NT2/D1 (cell line): ENCODE measurements around the gene BATF.

ENCODE experiments used
- DNase-seq: peaks from one replicate; pipeline ENCODE4 v3.0.0-alpha.2; 2011; ENCODE audit warnings: low read depth, low spot score
- H3K27me3 ChIP-seq: 2 replicates; pipeline ENCODE4 v1.6.0; 2011; ENCODE audit warnings: mild to moderate bottlenecking; ENCODE audit not compliant: insufficient read length, insufficient read depth
- H3K36me3 ChIP-seq: 2 replicates; pipeline ENCODE4 v1.6.1; 2011; ENCODE audit warnings: mild to moderate bottlenecking, low read length, mixed read lengths; ENCODE audit not compliant: insufficient read depth, insufficient read length
- H3K4me1 ChIP-seq: 2 replicates; pipeline ENCODE4 v1.5.1; 2011; ENCODE audit not compliant: insufficient read depth, insufficient read length
- H3K4me3 ChIP-seq: 2 replicates; pipeline ENCODE4 v1.5.1; 2011; ENCODE audit warnings: low read depth; ENCODE audit not compliant: insufficient read length
- H3K9ac ChIP-seq: 2 replicates; pipeline ENCODE4 v1.6.0; 2011; ENCODE audit warnings: low read depth; ENCODE audit not compliant: insufficient read length
- H3K9me3 ChIP-seq: 2 replicates; pipeline ENCODE4 v1.5.1; 2011; ENCODE audit warnings: mild to moderate bottlenecking, low read length; ENCODE audit not compliant: insufficient read depth
- SUZ12 ChIP-seq: IDR thresholded peaks from 2 replicates; pipeline ENCODE4 v1.6.1; 2011; ENCODE audit not compliant: insufficient read length, insufficient read depth; ENCODE audit errors: extremely low read depth
- YY1 ChIP-seq: IDR thresholded peaks from 2 replicates; pipeline ENCODE4 v1.6.1; 2011; ENCODE audit not compliant: insufficient read length, insufficient read depth
- ZNF274 ChIP-seq: IDR thresholded peaks from 2 replicates; pipeline ENCODE4 v1.6.1; 2011; ENCODE audit warnings: mild to moderate bottlenecking, low read depth, low read length

BATF gene

DNA sequence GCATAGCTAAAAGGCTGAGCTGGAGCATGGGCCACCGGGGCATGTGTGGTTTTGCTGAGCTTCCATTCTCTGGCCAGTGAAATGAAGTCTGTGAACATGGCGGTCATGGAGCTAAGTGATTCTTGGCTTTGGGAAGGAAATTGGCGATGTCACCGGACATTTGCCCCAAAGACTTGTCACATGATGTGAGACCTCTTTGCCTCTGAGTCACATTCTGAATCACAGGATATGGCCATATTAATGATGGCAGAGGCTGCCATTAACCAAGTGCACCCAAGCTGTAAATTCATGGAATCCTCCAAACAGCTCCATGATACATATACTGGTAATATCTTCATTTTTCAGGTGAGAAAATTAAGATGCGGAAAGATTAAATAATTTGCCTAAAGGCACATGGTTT is 27.4 kb upstream of the BATF start:
- H3K4me1 ChIP-seq: no peaks in the 10 kb centered on the region
- H3K9me3 ChIP-seq: no peaks in the 10 kb centered on the region
- no peak for TF ChIP-seq SUZ12
- TF ChIP-seq ZNF274: no peak
- TF ChIP-seq YY1: no peak
- no peak for DNase-seq
- H3K27me3 ChIP-seq: no peaks in the 10 kb centered on the region
- H3K9ac ChIP-seq: no peak overlapping the region
- H3K36me3 ChIP-seq: no peaks in the 10 kb centered on the region
- H3K4me3 ChIP-seq: no peak overlapping the region

- H3K4me1 ChIP-seq: no peaks in the 10 kb centered on the region
- DNase-seq: no peak
- no peaks in the 10 kb centered on the region for H3K36me3 ChIP-seq
- no peaks in the 10 kb centered on the region for H3K27me3 ChIP-seq
- H3K4me3 ChIP-seq: no peak overlapping the region
- H3K9me3 ChIP-seq: no peaks in the 10 kb centered on the region
- no peak overlapping the region for H3K9ac ChIP-seq
- TF ChIP-seq SUZ12: no peak
- TF ChIP-seq ZNF274: no peak
- TF ChIP-seq YY1: no peak
Measured at GRCh38 chr14:75495399-75495798, 26.9 kb upstream of the BATF start.

GRCh38 chr14:75495882-75496281 is 26.4 kb upstream of the BATF start:
- no peak for DNase-seq
- TF ChIP-seq YY1 (no peak), ZNF274 (no peak), SUZ12 (no peak)
- H3K4me3 ChIP-seq: no peak overlapping the region
- no peaks in the 10 kb centered on the region for H3K9me3 ChIP-seq
- no peak overlapping the region for H3K9ac ChIP-seq
- H3K4me1 ChIP-seq: no peaks in the 10 kb centered on the region
- H3K27me3 ChIP-seq: no peaks in the 10 kb centered on the region
- H3K36me3 ChIP-seq: no peaks in the 10 kb centered on the region

DNA sequence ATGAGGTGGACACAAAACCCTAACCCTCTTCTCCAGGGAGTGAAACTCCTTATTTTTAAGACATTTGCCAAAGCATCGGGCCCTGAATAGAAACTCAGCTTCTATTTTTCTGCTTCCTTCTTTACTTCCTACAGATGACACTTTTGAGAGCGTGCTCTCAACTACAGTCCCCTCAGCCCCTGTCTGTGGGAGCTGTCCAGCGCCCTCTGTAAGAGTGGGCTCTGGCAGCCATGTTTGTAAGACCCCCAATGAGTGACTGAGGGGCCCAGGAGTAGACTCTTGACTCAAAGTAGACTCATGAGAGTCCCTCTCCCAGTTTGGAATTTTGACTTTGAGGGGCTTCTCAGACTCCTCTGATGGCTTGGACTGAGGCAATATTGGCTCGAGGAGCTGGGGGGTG is 25.5 kb upstream of the BATF start:
- Histone ChIP-seq H3K4me3 (no peak overlapping the region), H3K4me1 (no peaks in the 10 kb centered on the region), H3K9ac (no peak overlapping the region), H3K36me3 (no peaks in the 10 kb centered on the region), H3K9me3 (no peaks in the 10 kb centered on the region), H3K27me3 (no peaks in the 10 kb centered on the region)
- TF ChIP-seq SUZ12: no peak
- TF ChIP-seq YY1: no peak
- TF ChIP-seq ZNF274: no peak
- DNase-seq: no peak

GRCh38 chr14:75497191-75497590 is 25.1 kb upstream of the BATF start:
- H3K9ac ChIP-seq: no peak overlapping the region
- no peak overlapping the region for H3K4me3 ChIP-seq
- no peak for DNase-seq
- H3K36me3 ChIP-seq: no peaks in the 10 kb centered on the region
- no peaks in the 10 kb centered on the region for H3K9me3 ChIP-seq
- no peak for TF ChIP-seq ZNF274
- TF ChIP-seq YY1: no peak
- no peak for TF ChIP-seq SUZ12
- no peaks in the 10 kb centered on the region for H3K4me1 ChIP-seq
- H3K27me3 ChIP-seq: no peaks in the 10 kb centered on the region

GRCh38 chr14:75497701-75498100 is 24.6 kb upstream of the BATF start:
- no peaks in the 10 kb centered on the region for H3K27me3 ChIP-seq
- H3K9ac ChIP-seq: no peak overlapping the region
- no peak overlapping the region for H3K4me3 ChIP-seq
- TF ChIP-seq ZNF274 (no peak), SUZ12 (no peak), YY1 (no peak)
- DNase-seq: no peak
- no peaks in the 10 kb centered on the region for H3K4me1 ChIP-seq
- no peaks in the 10 kb centered on the region for H3K9me3 ChIP-seq
- H3K36me3 ChIP-seq: no peaks in the 10 kb centered on the region

DNA sequence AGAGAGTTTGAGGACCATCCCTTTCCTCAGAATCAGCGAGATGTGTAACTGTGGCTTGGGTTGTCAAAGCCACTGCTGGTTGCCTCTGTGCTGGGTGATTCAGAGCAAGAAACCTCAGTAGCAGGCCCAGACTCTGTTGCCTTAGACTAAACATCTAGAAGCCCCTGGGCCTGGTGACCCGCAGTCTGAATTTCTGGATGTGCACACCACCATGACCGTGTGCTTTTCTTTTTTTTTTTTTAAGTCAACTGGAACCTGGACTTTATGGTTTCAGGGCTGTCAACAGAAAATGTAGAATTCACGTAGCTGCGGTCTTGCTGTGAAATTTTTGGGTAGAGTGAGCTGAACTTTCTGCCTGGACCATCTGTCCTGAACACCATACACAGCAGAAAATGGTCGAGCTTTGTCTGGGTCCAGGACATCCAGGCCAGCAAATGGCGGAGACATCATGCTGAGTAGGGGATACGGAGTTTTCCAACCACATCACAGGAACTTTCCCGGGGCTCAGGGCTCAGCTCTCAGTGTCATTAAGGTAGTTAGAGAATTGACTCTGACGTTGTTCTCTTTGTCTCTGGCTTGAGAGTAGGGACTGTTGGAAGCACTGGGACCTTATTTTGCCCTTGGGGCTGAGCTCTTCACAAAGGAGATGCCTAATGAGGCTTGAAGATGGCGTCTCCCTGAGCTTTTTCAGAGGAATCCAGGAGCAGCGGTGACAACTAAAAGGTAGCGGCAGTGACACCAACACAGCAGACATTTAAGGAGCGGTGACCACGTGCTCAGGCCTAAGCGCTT is 23.0 kb upstream of the BATF start:
- H3K4me3 ChIP-seq: no peak overlapping the region
- peak; percentile 9 for TF ChIP-seq YY1
- TF ChIP-seq SUZ12: no peak
- no peak for TF ChIP-seq ZNF274
- H3K36me3 ChIP-seq: no peaks in the 10 kb centered on the region
- no peaks in the 10 kb centered on the region for H3K4me1 ChIP-seq
- no peaks in the 10 kb centered on the region for H3K9me3 ChIP-seq
- DNase-seq: no peak
- no peak overlapping the region for H3K9ac ChIP-seq
- no peaks in the 10 kb centered on the region for H3K27me3 ChIP-seq

DNA sequence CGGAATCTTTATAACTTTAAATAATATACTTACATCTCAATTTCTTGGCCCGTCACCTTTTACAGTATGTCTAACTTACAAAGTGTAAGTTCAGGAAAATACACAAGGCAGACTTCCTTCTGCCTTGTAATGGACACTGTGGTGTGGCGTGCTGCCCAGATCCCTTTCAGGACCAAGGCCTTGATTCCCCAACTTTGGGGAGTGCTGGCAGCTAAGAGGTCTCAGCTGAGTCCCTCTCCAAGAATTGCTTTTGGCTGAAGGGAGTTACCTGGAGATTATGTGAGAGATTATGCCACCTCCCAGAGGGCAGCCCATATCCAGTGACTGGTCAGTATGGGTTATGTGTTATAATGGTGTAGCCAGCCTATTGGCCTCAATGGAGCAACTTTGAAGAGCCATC is 21.2 kb upstream of the BATF start:
- no peak for DNase-seq
- H3K36me3 ChIP-seq: no peaks in the 10 kb centered on the region
- H3K27me3 ChIP-seq: no peaks in the 10 kb centered on the region
- no peaks in the 10 kb centered on the region for H3K9me3 ChIP-seq
- TF ChIP-seq SUZ12 (no peak), YY1 (no peak), ZNF274 (no peak)
- H3K9ac ChIP-seq: no peak overlapping the region
- H3K4me1 ChIP-seq: no peaks in the 10 kb centered on the region
- H3K4me3 ChIP-seq: no peak overlapping the region
